Stimulated activated CD8-positive, alpha-beta memory T cell treated with anti-CD3 and anti-CD28 coated beads, Interleukin-2, amount 100 ng/mL, for 48 hours (primary cell): ENCODE measurements around the gene SH3TC2.

Experiments used
- DNase-seq, 2 donors: peaks; one replicate each; pipeline ENCODE4 v3.0.0-alpha.2; 2020; ENCODE audit warnings: low read depth in 2 of 2

The SH3TC2 gene

GRCh38 chr5:148999741-149000140, 63.1 kb downstream of the SH3TC2 start:
- no peak for DNase-seq

- DNase-seq = no peak
These were observed 64.6 kb downstream of the SH3TC2 start for GRCh38 chr5:148998174-148998797.

GRCh38 chr5:148996270-148996669, 66.6 kb downstream of the SH3TC2 start:
- no peak for DNase-seq

- DNase-seq = no peak
These were observed 67.1 kb downstream of the SH3TC2 start for GRCh38 chr5:148995791-148996190.

GRCh38 chr5:148993283-148993936, 69.5 kb downstream of the SH3TC2 start:
- no peak for DNase-seq

- DNase-seq = no peak
These were observed 70.6 kb downstream of the SH3TC2 start for GRCh38 chr5:148992265-148992664.

- no peak for DNase-seq
These were observed 71.3 kb downstream of the SH3TC2 start for GRCh38 chr5:148991566-148991965.

- no peak for DNase-seq
These were observed 72.0 kb downstream of the SH3TC2 start for GRCh38 chr5:148990817-148991216.

- DNase-seq = no peak
These were observed 73.3 kb downstream of the SH3TC2 start for GRCh38 chr5:148989567-148989966.

GRCh38 chr5:148988328-148988727, 74.5 kb downstream of the SH3TC2 start:
- DNase-seq = no peak

- no peak for DNase-seq
These were observed 76.2 kb downstream of the SH3TC2 start for GRCh38 chr5:148986636-148987035.

- DNase-seq = no peak
These were observed 78.5 kb downstream of the SH3TC2 start for GRCh38 chr5:148984345-148984744.

- no peak for DNase-seq
These were observed 81.5 kb downstream of the SH3TC2 start for GRCh38 chr5:148981353-148981752.

- no peak for DNase-seq
These were observed 82.1 kb downstream of the SH3TC2 start for GRCh38 chr5:148980731-148981130.

- no peak for DNase-seq
These were observed 83.7 kb downstream of the SH3TC2 start for GRCh38 chr5:148979083-148979723.

GRCh38 chr5:148978370-148979082, 84.3 kb downstream of the SH3TC2 start:
- no peak for DNase-seq

GRCh38 chr5:148976569-148977381, 86.1 kb downstream of the SH3TC2 start:
- no peak for DNase-seq

GRCh38 chr5:148974642-148975327, 88.1 kb downstream of the SH3TC2 start:
- DNase-seq = no peak

GRCh38 chr5:148973455-148973854, 89.4 kb downstream of the SH3TC2 start:
- no peak for DNase-seq

- DNase-seq = no peak
These were observed 89.9 kb downstream of the SH3TC2 start for GRCh38 chr5:148972974-148973374.

GRCh38 chr5:148972396-148972795, 90.5 kb downstream of the SH3TC2 start:
- no peak for DNase-seq
